IPS-18c (cell line): ENCODE results near the gene KIT.

Experiments
- H3K4me3 ChIP-seq: 2 replicates; pipeline ENCODE4 v1.7.0; 2013; ENCODE audit warnings: low read depth, mild to moderate bottlenecking, low read length, moderate library complexity; ENCODE audit not compliant: insufficient read depth
- H3K9me3 ChIP-seq: one replicate; pipeline ENCODE4 v1.6.1; 2013; ENCODE audit warnings: mild to moderate bottlenecking, low read length, moderate library complexity; ENCODE audit not compliant: control insufficient read depth, insufficient read depth

Gene KIT

GRCh38 chr4:54679813-54680212 lies 22.1 kb downstream of the KIT start:
- Histone ChIP-seq H3K9me3 (no peaks in the 10 kb centered on the region), H3K4me3 (no peak overlapping the region)

- H3K4me3 ChIP-seq = no peak overlapping the region
- H3K9me3 ChIP-seq = no peaks in the 10 kb centered on the region
Observed at GRCh38 chr4:54683616-54684346, 26.0 kb downstream of the KIT start.

- Histone ChIP-seq H3K9me3 (no peaks in the 10 kb centered on the region), H3K4me3 (no peak overlapping the region)
Observed at GRCh38 chr4:54685810-54686209, 28.1 kb downstream of the KIT start.

GRCh38 chr4:54687887-54688841 lies 30.4 kb downstream of the KIT start:
- Histone ChIP-seq H3K9me3 (no peaks in the 10 kb centered on the region), H3K4me3 (no peak overlapping the region)

- H3K9me3 ChIP-seq = peaks cover 3% of the 10 kb centered on the region
- H3K4me3 ChIP-seq = no peak overlapping the region
Observed at GRCh38 chr4:54695337-54695736, 37.6 kb downstream of the KIT start.

GRCh38 chr4:54695788-54696187 lies 38.0 kb downstream of the KIT start:
- H3K4me3 ChIP-seq = no peak overlapping the region

GRCh38 chr4:54696649-54697048 lies 38.9 kb downstream of the KIT start:
- Histone ChIP-seq H3K4me3 (no peak overlapping the region), H3K9me3 (peaks cover 3% of the 10 kb centered on the region)

More at GRCh38 chr4:54695788-54696187, 38.0 kb downstream of the KIT start:
- peaks cover 3% of the 10 kb centered on the region for H3K9me3 ChIP-seq

- no peak overlapping the region for H3K4me3 ChIP-seq
- peaks cover under 1% of the 10 kb centered on the region for H3K9me3 ChIP-seq
Observed at GRCh38 chr4:54700986-54701385, 43.2 kb downstream of the KIT start.

GRCh38 chr4:54703182-54703581 lies 45.4 kb downstream of the KIT start:
- H3K9me3 ChIP-seq = no peaks in the 10 kb centered on the region
- no peak overlapping the region for H3K4me3 ChIP-seq

- H3K4me3 ChIP-seq = no peak overlapping the region
- H3K9me3 ChIP-seq = no peaks in the 10 kb centered on the region
Observed at GRCh38 chr4:54707406-54707805, 49.6 kb downstream of the KIT start.

- Histone ChIP-seq H3K4me3 (no peak overlapping the region), H3K9me3 (no peaks in the 10 kb centered on the region)
Observed at GRCh38 chr4:54708339-54709279, 50.9 kb downstream of the KIT start.

GRCh38 chr4:54709400-54709799 lies 51.6 kb downstream of the KIT start:
- H3K9me3 ChIP-seq = no peaks in the 10 kb centered on the region
- H3K4me3 ChIP-seq = no peak overlapping the region

- no peak overlapping the region for H3K4me3 ChIP-seq
- no peaks in the 10 kb centered on the region for H3K9me3 ChIP-seq
Observed at GRCh38 chr4:54712206-54712605, 54.4 kb downstream of the KIT start.

- H3K4me3 ChIP-seq = no peak overlapping the region
Observed at GRCh38 chr4:54714631-54715030, 56.9 kb downstream of the KIT start.

GRCh38 chr4:54716478-54717065 lies 58.8 kb downstream of the KIT start:
- H3K9me3 ChIP-seq = no peaks in the 10 kb centered on the region
- no peak overlapping the region for H3K4me3 ChIP-seq

More at GRCh38 chr4:54714631-54715030, 56.9 kb downstream of the KIT start:
- H3K9me3 ChIP-seq = no peaks in the 10 kb centered on the region

GRCh38 chr4:54717694-54718093 lies 59.9 kb downstream of the KIT start:
- H3K9me3 ChIP-seq = no peaks in the 10 kb centered on the region
- H3K4me3 ChIP-seq = no peak overlapping the region

- no peaks in the 10 kb centered on the region for H3K9me3 ChIP-seq
- no peak overlapping the region for H3K4me3 ChIP-seq
Observed at GRCh38 chr4:54719378-54719777, 61.6 kb downstream of the KIT start.
